Kidney (tissue), 14 donors: ENCODE data around the gene LMTK3. TPM values are rescaled to one million over a fixed set of nuclear protein-coding genes. Genes with fewer than 3 reads are reported as not detected.

Source experiments
- DNase-seq, 5 donors: peaks; one replicate each; pipeline ENCODE4 v3.0.0-alpha.2; 2013 to 2020
- FAIRE-seq: peaks from 2 replicates; lab custom pipeline; 2012; peaks lifted over from hg19 to GRCh38; lab: Jason Lieb, UNC
- H3K27ac ChIP-seq, 2 donors: one replicate each; pipeline ENCODE4 v1.7.0; 2013; ENCODE audit warnings: low read depth in 2 of 2, low read length in 2 of 2, inconsistent platforms in 1 of 2
- H3K27me3 ChIP-seq: one replicate; pipeline ENCODE4 v1.7.1; 2013; ENCODE audit warnings: low read length, inconsistent platforms; ENCODE audit not compliant: control insufficient read depth, insufficient read depth
- H3K36me3 ChIP-seq, 3 donors: one replicate each; pipeline versions ENCODE4 v1.7.0 to v1.7.1; 2013; ENCODE audit warnings: low read length in 3 of 3, control low read depth in 1 of 3, inconsistent platforms in 1 of 3; ENCODE audit not compliant: insufficient read depth in 3 of 3, control insufficient read depth in 2 of 3
- H3K4me1 ChIP-seq, 3 donors: one replicate each; pipeline versions ENCODE4 v1.7.0 to v1.7.1; 2013; ENCODE audit warnings: low read length in 3 of 3, inconsistent platforms in 1 of 3, low read depth in 1 of 3; ENCODE audit not compliant: control insufficient read depth in 2 of 3, insufficient read depth in 2 of 3
- H3K4me3 ChIP-seq, 3 donors: one replicate each; pipeline versions ENCODE4 v1.7.0 to v1.8.1; 2013; ENCODE audit warnings: low read length in 3 of 3, control low read depth in 1 of 3, inconsistent platforms in 1 of 3
- H3K9ac ChIP-seq, 3 donors: one replicate each; pipeline versions ENCODE4 v1.7.0 to v1.7.1; 2013; ENCODE audit warnings: low read length in 3 of 3, control low read depth in 1 of 3, inconsistent platforms in 1 of 3
- H3K9me3 ChIP-seq, 3 donors: one replicate each; pipeline versions ENCODE4 v1.7.0 to v1.7.1; 2013; ENCODE audit warnings: low read length in 3 of 3, control low read depth in 1 of 3, inconsistent platforms in 1 of 3; ENCODE audit not compliant: control insufficient read depth in 2 of 3, insufficient read depth in 1 of 3
- CTCF ChIP-seq: IDR thresholded peaks from 3 replicates; pipeline ENCODE4 v1.5.1; 2012; ENCODE audit warnings: mild to moderate bottlenecking, moderate library complexity, borderline replicate concordance; ENCODE audit not compliant: insufficient read depth; ENCODE audit errors: extremely low read depth
- intact Hi-C: fragments of 100-400 bp; cut with DNase I; formaldehyde crosslinking; loops from one replicate; pipeline ENCODE4 v1.11.1; 2022
- polyA plus RNA-seq: library from polyadenylated mRNA; stranded (reverse); fragments of 350-450 nt; fragmentation: Illumina TruSeq; extraction: RNeasy Lipid Tissue Mini Kit (QIAGEN cat#74804); gene quantifications from one replicate; pipeline ENCODE4 v1.2.3, GENCODE V29; 2014; ENCODE audit warnings: low read depth, low replicate concordance; ENCODE audit not compliant: insufficient read depth
- total RNA-seq: library from RNA; stranded (reverse); fragmentation: NEBNext Ultra II Directional; extraction: Animal tissue kit (Norgen Biotek cat#: 25700); gene quantifications from one replicate; pipeline ENCODE4 v1.2.1, GENCODE V29; 2021
- donor health status: control.
- donor health status: control.
- donor health status: control.
- donor health status: control.
- donor health status: control.
- donor health status: DM: yes; HTN: yes; CAD: no.
- donor health status: Normal renal cell carcinoma (clear cell type).

LMTK3 gene
- total and polyA plus RNA-seq, 2 donors from 2014 or later, result 4.2 to 8.4 TPM

GRCh38 chr19:48477698-48478338 lies 33.8 kb downstream of the LMTK3 start:
- Histone ChIP-seq H3K36me3 (peaks cover 13 to 36% (median 18%) of the 10 kb centered on the region in 3 donors), H3K4me3 (no peak overlapping the region), H3K9ac (no peak overlapping the region), H3K27ac (no peak overlapping the region), H3K9me3 (no peaks in the 10 kb centered on the region), H3K27me3 (no peaks in the 10 kb centered on the region), H3K4me1 (peaks cover 0 to 10% (median 0%) of the 10 kb centered on the region in 3 donors)
- no peak for TF ChIP-seq CTCF
- intact Hi-C loops, result no loop called here
- DNase-seq (peak in 1 of 5 donors; percentile 64), FAIRE-seq (no peak)

GRCh38 chr19:48477067-48477685 lies 34.5 kb downstream of the LMTK3 start:
- no peak overlapping the region for H3K9ac ChIP-seq
- no peak for TF ChIP-seq CTCF
- H3K27ac ChIP-seq, result no peak overlapping the region
- FAIRE-seq (no peak), DNase-seq (no peak)
- H3K36me3 ChIP-seq, result peaks cover 15 to 39% (median 21%) of the 10 kb centered on the region in 3 donors
- intact Hi-C loops, result no loop called here
- H3K9me3 ChIP-seq, result no peaks in the 10 kb centered on the region
- peaks cover 0 to 10% (median 0%) of the 10 kb centered on the region in 3 donors for H3K4me1 ChIP-seq
- H3K4me3 ChIP-seq, result no peak overlapping the region
- no peaks in the 10 kb centered on the region for H3K27me3 ChIP-seq

- Histone ChIP-seq H3K36me3 (peaks cover 22 to 46% (median 29%) of the 10 kb centered on the region in 3 donors), H3K27ac (no peak overlapping the region)
- FAIRE-seq, result no peak
These were observed 35.5 kb downstream of the LMTK3 start for GRCh38 chr19:48476176-48476575.

More at GRCh38 chr19:48476176-48476575, 35.5 kb downstream of the LMTK3 start:
- no peaks in the 10 kb centered on the region for H3K27me3 ChIP-seq
- intact Hi-C loops, result no loop called here
- H3K4me1 ChIP-seq, result peaks cover 0 to 11% (median 0%) of the 10 kb centered on the region in 3 donors
- no peaks in the 10 kb centered on the region for H3K9me3 ChIP-seq
- H3K9ac ChIP-seq, result no peak overlapping the region
- DNase-seq, result no peak
- no peak for TF ChIP-seq CTCF
- no peak overlapping the region for H3K4me3 ChIP-seq
